SK-N-MC (cell line): ENCODE data around the gene DDX46.

Source experiments
- DNase-seq: peaks from one replicate; pipeline ENCODE4 v3.0.0-alpha.2; 2011; ENCODE audit warnings: low read depth, low spot score
- H3K27ac ChIP-seq: fragments of 200-600 bp; sonication (generic); 2 replicates; pipeline ENCODE4 v1.5.1; 2016; ENCODE audit warnings: mixed run types
- H3K36me3 ChIP-seq: fragments of 200-600 bp; sonication (generic); 2 replicates; pipeline ENCODE4 v1.6.1; 2017; ENCODE audit warnings: antibody characterized with exemption, low read length, mixed read lengths; ENCODE audit not compliant: insufficient read depth
- H3K4me3 ChIP-seq: fragments of 200-600 bp; sonication (generic); 2 replicates; pipeline ENCODE4 v1.5.1; 2016
- H3K9ac ChIP-seq: fragments of 200-600 bp; sonication (generic); 2 replicates; pipeline ENCODE4 v1.8.0; 2017; ENCODE audit warnings: mixed run types, mixed read lengths; ENCODE audit not compliant: insufficient read length
- H3K9me3 ChIP-seq: fragments of 200-600 bp; sonication (generic); 2 replicates; pipeline ENCODE4 v1.6.1; 2017; ENCODE audit warnings: low read depth, mild to moderate bottlenecking, antibody characterized with exemption, low read length, moderate library complexity, mixed read lengths
- EZH2 ChIP-seq: fragments of 200-600 bp; sonication (generic); IDR thresholded peaks from one replicate; pipeline ENCODE4 v1.6.1; 2017; ENCODE audit warnings: antibody characterized with exemption
- FOXP2 ChIP-seq: optimal IDR thresholded peaks from 2 replicates; pipeline ENCODE3; 2011; ENCODE audit warnings: mild to moderate bottlenecking, moderate library complexity; ENCODE audit not compliant: insufficient read depth; ENCODE audit errors: extremely low read length, control extremely low read depth
- POLR2AphosphoS5 ChIP-seq: IDR thresholded peaks from 2 replicates; pipeline ENCODE4 v1.6.1; 2012; ENCODE audit warnings: mild to moderate bottlenecking, low read depth, low read length, borderline replicate concordance

Gene DDX46

DNA sequence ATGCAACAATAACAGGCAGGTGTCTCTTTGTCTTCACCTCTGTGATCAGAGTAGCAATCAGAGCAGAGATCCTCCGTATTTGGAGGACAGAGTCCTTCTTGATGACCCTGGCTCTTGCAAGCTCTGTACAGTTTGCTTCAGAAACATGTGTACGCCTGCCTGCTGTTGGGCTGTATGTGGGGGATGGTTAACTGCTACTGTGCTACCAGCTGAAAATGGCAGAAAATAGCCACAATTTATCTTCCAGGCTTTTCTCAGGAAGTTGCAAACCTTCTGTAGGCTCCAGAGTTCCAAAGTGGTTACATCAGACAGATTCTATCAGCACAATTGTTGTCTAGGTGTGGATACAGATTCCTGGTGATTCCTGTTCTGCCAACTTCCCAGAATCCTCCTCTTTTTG, 35.5 kb downstream of the DDX46 start:
- no peak for DNase-seq
- no peaks in the 10 kb centered on the region for H3K9me3 ChIP-seq
- no peak overlapping the region for H3K9ac ChIP-seq
- H3K36me3 ChIP-seq = peaks cover 87% of the 10 kb centered on the region
- H3K4me3 ChIP-seq = no peak overlapping the region
- H3K27ac ChIP-seq = peak overlapping the region; percentile 49
- TF ChIP-seq FOXP2 (no peak), EZH2 (no peak), POLR2AphosphoS5 (no peak)

DNA sequence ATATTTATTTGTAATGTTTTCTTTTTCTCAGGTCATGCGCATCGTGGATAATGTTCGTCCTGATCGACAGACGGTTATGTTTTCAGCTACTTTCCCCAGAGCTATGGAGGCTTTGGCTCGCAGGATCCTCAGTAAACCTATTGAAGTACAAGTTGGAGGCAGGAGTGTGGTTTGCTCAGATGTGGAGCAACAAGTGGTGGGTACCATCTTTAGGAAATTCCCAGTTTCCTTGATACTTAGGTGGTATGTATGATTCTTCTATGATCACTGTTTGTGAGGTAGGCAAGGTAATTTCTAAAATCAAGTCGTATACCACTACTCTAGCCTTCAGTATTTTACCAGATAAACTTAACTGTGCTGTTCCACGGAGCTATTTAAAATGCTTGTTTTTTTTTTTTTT, 36.2 kb downstream of the DDX46 start:
- Histone ChIP-seq H3K27ac (no peak overlapping the region), H3K9ac (no peak overlapping the region), H3K9me3 (no peaks in the 10 kb centered on the region), H3K36me3 (peaks cover 82% of the 10 kb centered on the region), H3K4me3 (no peak overlapping the region)
- DNase-seq = no peak
- no peak for TF ChIP-seq EZH2
- no peak for TF ChIP-seq POLR2AphosphoS5
- no peak for TF ChIP-seq FOXP2

DNA sequence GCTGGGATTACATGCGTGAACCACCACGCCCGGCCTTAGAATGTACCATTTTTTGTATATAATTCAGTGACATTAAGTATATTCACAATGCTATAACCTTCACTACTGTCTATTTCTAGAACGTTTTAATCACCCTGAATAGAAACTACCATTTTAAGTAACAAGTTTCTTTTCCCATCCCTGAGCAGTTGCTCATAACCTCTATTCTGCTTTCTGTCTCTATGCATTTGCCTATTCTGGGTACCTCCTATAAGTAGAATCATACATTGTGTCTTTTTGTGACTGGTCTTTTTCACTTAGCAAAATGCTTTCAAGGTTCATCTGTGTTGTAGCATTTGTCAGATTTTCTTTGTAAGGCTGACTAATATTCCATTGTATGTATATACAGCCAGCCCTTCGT, 39.9 kb downstream of the DDX46 start:
- H3K9ac ChIP-seq = no peak overlapping the region
- DNase-seq = no peak
- H3K4me3 ChIP-seq = no peak overlapping the region
- no peaks in the 10 kb centered on the region for H3K9me3 ChIP-seq
- H3K27ac ChIP-seq = no peak overlapping the region
- no peak for TF ChIP-seq POLR2AphosphoS5
- no peak for TF ChIP-seq FOXP2
- no peak for TF ChIP-seq EZH2
- peaks cover 75% of the 10 kb centered on the region for H3K36me3 ChIP-seq

DNA sequence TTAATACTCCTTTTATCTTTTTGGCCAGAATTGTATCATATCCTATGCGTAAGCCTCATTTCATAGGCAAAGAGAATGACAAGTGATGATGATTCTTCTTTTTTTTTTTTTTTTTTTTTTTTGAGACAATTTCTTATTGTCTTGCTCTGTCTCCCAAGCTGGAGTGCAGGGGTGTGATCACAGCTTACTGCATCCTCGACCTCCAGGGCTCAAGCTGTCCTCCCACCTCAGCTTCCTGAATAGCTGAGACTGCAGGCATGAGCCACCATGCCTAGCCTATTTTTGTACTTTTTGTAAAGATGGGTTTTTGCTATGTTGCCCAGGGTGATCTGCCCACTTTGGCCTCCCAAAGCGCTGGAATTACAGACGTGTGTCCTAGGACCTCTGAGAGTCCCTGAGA, 45.2 kb downstream of the DDX46 start:
- no peaks in the 10 kb centered on the region for H3K9me3 ChIP-seq
- H3K4me3 ChIP-seq = no peak overlapping the region
- H3K36me3 ChIP-seq = peaks cover 52% of the 10 kb centered on the region
- TF ChIP-seq POLR2AphosphoS5 (no peak), FOXP2 (no peak), EZH2 (no peak)
- H3K9ac ChIP-seq = no peak overlapping the region
- no peak overlapping the region for H3K27ac ChIP-seq
- DNase-seq = no peak

DNA sequence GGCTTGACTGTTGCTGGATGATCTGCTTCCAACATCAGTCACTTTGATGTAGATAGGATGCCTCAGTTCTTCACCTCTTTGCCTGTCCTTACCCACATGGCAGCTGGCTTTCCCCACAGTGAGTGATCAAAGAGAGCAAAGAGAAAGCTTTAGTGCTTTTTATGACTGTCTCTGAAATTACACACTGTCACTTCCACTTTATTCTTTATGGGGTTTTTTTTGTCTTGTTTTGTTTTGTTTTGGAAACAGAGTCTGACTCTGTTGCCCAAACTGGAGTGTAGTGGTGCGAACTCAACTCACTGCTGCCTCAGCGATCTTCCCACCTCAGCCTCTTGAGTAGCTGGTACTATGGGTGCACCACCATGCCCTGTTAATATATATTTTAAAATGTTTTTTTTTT, 54.8 kb downstream of the DDX46 start:
- H3K9ac ChIP-seq = no peak overlapping the region
- H3K4me3 ChIP-seq = no peak overlapping the region
- no peak overlapping the region for H3K27ac ChIP-seq
- peaks cover 69% of the 10 kb centered on the region for H3K36me3 ChIP-seq
- TF ChIP-seq EZH2 = no peak
- no peak for TF ChIP-seq FOXP2
- no peak for TF ChIP-seq POLR2AphosphoS5
- DNase-seq = no peak
- H3K9me3 ChIP-seq = no peaks in the 10 kb centered on the region

DNA sequence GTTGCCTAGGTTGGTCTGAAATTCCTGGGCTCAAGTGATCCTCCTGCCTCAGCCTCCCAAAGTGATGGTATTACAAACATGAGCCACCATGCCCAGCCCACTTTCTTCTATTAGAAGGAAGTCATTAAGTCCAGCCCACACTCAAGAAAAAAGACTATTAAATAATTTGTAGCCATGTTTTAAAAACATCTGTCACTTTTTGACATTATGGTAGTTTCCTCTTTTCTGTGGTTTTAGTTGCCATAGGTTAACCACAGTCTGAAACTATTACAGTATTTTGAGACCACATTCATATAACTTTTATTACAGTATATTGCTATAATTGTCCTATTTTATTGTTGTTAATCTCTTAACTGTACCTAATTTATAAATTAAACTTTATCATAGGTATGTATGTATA, 55.2 kb downstream of the DDX46 start:
- H3K27ac ChIP-seq = no peak overlapping the region
- TF ChIP-seq POLR2AphosphoS5 (no peak), FOXP2 (no peak), EZH2 (no peak)
- peaks cover 68% of the 10 kb centered on the region for H3K36me3 ChIP-seq
- no peak overlapping the region for H3K4me3 ChIP-seq
- H3K9me3 ChIP-seq = no peaks in the 10 kb centered on the region
- no peak overlapping the region for H3K9ac ChIP-seq
- no peak for DNase-seq

DNA sequence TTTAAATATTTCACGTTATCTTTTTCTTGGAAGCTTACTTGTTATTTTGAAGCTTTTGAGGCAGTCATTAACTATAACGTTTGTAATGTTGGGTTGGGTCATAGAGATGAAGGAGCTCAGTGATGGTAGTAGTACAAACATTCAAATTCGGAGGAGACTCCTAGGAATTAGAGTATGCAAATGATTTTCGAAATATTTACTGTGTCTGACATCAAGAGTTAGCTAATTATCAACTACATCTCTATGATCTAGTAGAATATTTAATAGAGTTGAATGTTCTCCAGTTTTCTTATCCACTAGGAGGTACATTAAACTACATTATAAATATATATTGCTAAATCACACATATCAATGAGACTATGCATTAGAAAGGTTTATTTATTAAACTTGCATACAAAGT, 58.4 kb downstream of the DDX46 start:
- Histone ChIP-seq H3K27ac (no peak overlapping the region), H3K9ac (no peak overlapping the region), H3K4me3 (no peak overlapping the region), H3K9me3 (no peaks in the 10 kb centered on the region), H3K36me3 (peaks cover 74% of the 10 kb centered on the region)
- no peak for DNase-seq
- TF ChIP-seq POLR2AphosphoS5 (no peak), EZH2 (no peak), FOXP2 (no peak)

DNA sequence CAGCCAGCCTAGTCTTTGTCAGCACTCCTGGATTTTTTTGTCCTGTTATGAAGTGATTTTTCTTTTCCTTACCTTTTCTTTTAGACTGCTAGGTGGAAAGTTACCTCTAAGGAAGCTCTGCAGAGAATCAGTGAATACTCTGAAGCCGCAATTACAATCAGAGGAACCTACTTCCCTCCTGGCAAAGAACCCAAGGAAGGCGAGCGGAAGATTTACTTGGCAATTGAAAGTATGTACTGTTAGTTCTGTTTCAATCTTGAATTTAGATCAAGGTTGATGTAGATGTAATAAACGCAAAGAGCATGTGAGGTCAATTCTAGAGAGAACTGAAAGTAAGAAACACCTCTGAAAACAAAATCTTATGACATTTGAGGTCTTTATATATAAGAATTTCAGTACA, 60.2 kb downstream of the DDX46 start:
- H3K27ac ChIP-seq = peak overlapping the region; percentile 37; the same call in 1 of the 2 replicates
- peaks cover 78% of the 10 kb centered on the region for H3K36me3 ChIP-seq
- DNase-seq = no peak
- no peak for TF ChIP-seq EZH2
- TF ChIP-seq FOXP2 = no peak
- no peak for TF ChIP-seq POLR2AphosphoS5
- no peak overlapping the region for H3K4me3 ChIP-seq
- no peak overlapping the region for H3K9ac ChIP-seq
- no peaks in the 10 kb centered on the region for H3K9me3 ChIP-seq

DNA sequence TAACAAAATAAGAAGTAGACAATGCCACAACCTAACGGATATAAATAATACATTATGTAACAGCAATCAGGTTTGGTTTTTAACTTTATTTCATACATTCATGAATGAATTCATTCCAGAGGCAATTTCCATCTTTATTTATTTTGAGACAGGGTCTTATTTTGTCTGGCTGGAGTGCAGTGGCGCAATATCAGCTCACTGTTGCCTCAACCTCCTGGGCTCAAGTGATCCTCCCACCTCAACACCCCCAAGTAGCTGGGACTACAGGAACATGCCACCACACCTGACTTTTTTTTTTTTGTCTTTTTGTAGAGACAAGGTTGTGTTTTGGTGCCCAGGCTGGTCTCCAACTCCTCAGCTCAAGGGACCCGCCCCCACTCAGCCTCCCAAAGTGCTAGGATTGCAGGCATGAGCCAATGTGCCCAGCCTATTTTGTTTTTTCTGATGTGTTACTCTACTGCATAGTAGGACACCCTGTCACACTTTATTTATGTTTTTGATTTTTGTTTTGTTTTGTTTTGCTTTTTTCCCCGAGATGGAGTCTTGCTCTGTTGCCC, 60.9 kb downstream of the DDX46 start:
- H3K9ac ChIP-seq = no peak overlapping the region
- H3K4me3 ChIP-seq = no peak overlapping the region
- peaks cover 75% of the 10 kb centered on the region for H3K36me3 ChIP-seq
- no peaks in the 10 kb centered on the region for H3K9me3 ChIP-seq
- TF ChIP-seq POLR2AphosphoS5 = no peak
- TF ChIP-seq EZH2 = no peak
- TF ChIP-seq FOXP2 = no peak
- H3K27ac ChIP-seq = peak overlapping the region; percentile 37; the same call in 1 of the 2 replicates
- DNase-seq = no peak
